Measurements from ENCODE around the gene IFI35.

The IFI35 gene

GRCh38 chr17:43039646-43040045 lies 33.1 kb downstream of the IFI35 start:
- Histone ChIP-seq H3K4me3 (ENCODE audit: low read depth, low read length) (no peak overlapping the region), H3K4me1 (ENCODE audit: control insufficient read depth, insufficient read depth, low read length) (peaks cover under 1% of the 10 kb centered on the region; the same call in 1 of the 2 replicates), H3K9me3 (ENCODE audit: control insufficient read depth, insufficient read depth, low read depth, low read length) (no peaks in the 10 kb centered on the region), H3K36me3 (ENCODE audit: control insufficient read depth in 2 of 2, insufficient read depth in 1 of 2, low read length in 2 of 2) (peaks cover 6 to 29% of the 10 kb centered on the region in 2 experiments), H3K27ac (ENCODE audit: extremely low read depth, low read depth, low read length) (no peak overlapping the region)
- POLR2A ChIA-PET, result interaction anchor here (0.5 kb wide), 1 partner anchor 70 kb away, joined by 5 read pairs; no protein-coding TSS in a partner anchor
- no peak for TF ChIP-seq ZNF155 (tag by site-specific recombination; IDR thresholded peaks at IDR 0.05)
- CTCF ChIA-PET, result no interaction called here

- TF ChIP-seq ZNF211 (tag by site-specific recombination; IDR thresholded peaks at IDR 0.05; ENCODE audit: low read depth), result no peak
- no peak for TF ChIP-seq ZNF114 (tag by site-specific recombination; IDR thresholded peaks at IDR 0.05)
- TF ChIP-seq ZNF398 (tag by site-specific recombination; IDR thresholded peaks at IDR 0.05), result no peak
- TF ChIP-seq KLF16 (tag by site-specific recombination; IDR thresholded peaks at IDR 0.05), result no peak
- TF ChIP-seq ZNF302 (tag by site-specific recombination; IDR thresholded peaks at IDR 0.05; ENCODE audit: low read depth), result no peak
- TF ChIP-seq ZNF221 (tag by site-specific recombination; IDR thresholded peaks at IDR 0.05; ENCODE audit: borderline replicate concordance), result no peak
- peaks cover 9 to 39% of the 10 kb centered on the region in 2 experiments for H3K36me3 ChIP-seq (ENCODE audit: control insufficient read depth in 2 of 2, insufficient read depth in 1 of 2, low read length in 2 of 2)
- H3K4me1 ChIP-seq (ENCODE audit: control insufficient read depth, insufficient read depth, low read length), result no peaks in the 10 kb centered on the region
- no peak overlapping the region for H3K4me3 ChIP-seq (ENCODE audit: low read depth, low read length)
- no peak overlapping the region for H3K27ac ChIP-seq (ENCODE audit: extremely low read depth, low read depth, low read length)
- H3K9me3 ChIP-seq (ENCODE audit: control insufficient read depth, insufficient read depth, low read depth, low read length), result no peaks in the 10 kb centered on the region
- ChIA-PET CTCF (interaction anchor here (0.7 kb wide), 1 partner anchor 581 kb away, joined by 3 read pairs; no protein-coding TSS in a partner anchor), POLR2A (no interaction called here)
Measured at GRCh38 chr17:43040655-43041054, 34.1 kb downstream of the IFI35 start.

- Histone ChIP-seq H3K4me3 (ENCODE audit: low read depth, low read length) (no peak overlapping the region), H3K9me3 (ENCODE audit: control insufficient read depth, insufficient read depth, low read depth, low read length) (no peaks in the 10 kb centered on the region), H3K27ac (ENCODE audit: extremely low read depth, low read depth, low read length) (no peak overlapping the region), H3K4me1 (ENCODE audit: control insufficient read depth, insufficient read depth, low read length) (no peaks in the 10 kb centered on the region), H3K36me3 (ENCODE audit: control insufficient read depth in 2 of 2, insufficient read depth in 1 of 2, low read length in 2 of 2) (peaks cover 18 to 46% of the 10 kb centered on the region in 2 experiments)
- TF ChIP-seq ZNF426 (tag by site-specific recombination; IDR thresholded peaks at IDR 0.05) (no peak), FEZF1 (tag by site-specific recombination; IDR thresholded peaks at IDR 0.05) (no peak), ZNF510 (tag by site-specific recombination; IDR thresholded peaks at IDR 0.05; ENCODE audit: insufficient replicate concordance) (no peak), ZNF776 (tag by site-specific recombination; IDR thresholded peaks at IDR 0.05; ENCODE audit: borderline replicate concordance) (no peak), ZSCAN18 (tag by site-specific recombination; IDR thresholded peaks at IDR 0.05) (no peak), ZNF23 (tag by site-specific recombination; IDR thresholded peaks at IDR 0.05; ENCODE audit: borderline replicate concordance) (no peak), ZNF600 (tag by site-specific recombination; IDR thresholded peaks at IDR 0.05) (no peak), ZNF292 (tag by site-specific recombination; IDR thresholded peaks at IDR 0.05; ENCODE audit: borderline replicate concordance, low read depth) (no peak), OVOL3 (tag by site-specific recombination; IDR thresholded peaks at IDR 0.05) (no peak), ZNF24 (tag by site-specific recombination; IDR thresholded peaks at IDR 0.05) (no peak), GLIS2 (tag by site-specific recombination; IDR thresholded peaks at IDR 0.05) (no peak), ZFP37 (tag by site-specific recombination; IDR thresholded peaks at IDR 0.05) (no peak), HOXD13 (CRISPR knock-in tag; IDR thresholded peaks at IDR 0.05; ENCODE audit: borderline replicate concordance) (no peak), ZNF645 (tag by site-specific recombination; IDR thresholded peaks at IDR 0.05) (no peak), ZNF624 (tag by site-specific recombination; IDR thresholded peaks at IDR 0.05) (no peak), BCL6B (tag by site-specific recombination; IDR thresholded peaks at IDR 0.05) (no peak), ZNF239 (tag by site-specific recombination; IDR thresholded peaks at IDR 0.05) (no peak), ZNF501 (tag by site-specific recombination; IDR thresholded peaks at IDR 0.05) (no peak)
- CTCF ChIA-PET, result interaction anchor here (0.6 to 1.1 kb wide), 4 partner anchors 8 to 1124 kb away, joined by 3 read pairs; no protein-coding TSS in a partner anchor
- POLR2A ChIA-PET, result interaction anchor here (0.7 to 1.2 kb wide), 2 partner anchors 44 to 53 kb away, joined by 3 to 4 read pairs; partner anchors contain the start of gene RPL27
Measured at GRCh38 chr17:43042025-43042628, 35.5 kb downstream of the IFI35 start.

Data from HEK293 (cell line).